Medulla oblongata (tissue), 1 donor: ENCODE results near the gene MCF2L2.
A peak's percentile ranks its signal among the peaks of the same experiment; 100 is the strongest.
"Not testable (repeated sequence)": the region's sequence is repeated elsewhere in the genome, so short reads cannot be mapped to it uniquely, and the experiment has no call there.

Experiments
- DNase-seq: peaks from one replicate; pipeline ENCODE4 v3.0.0-alpha.2; 2015; ENCODE audit errors: extremely low spot score

Gene MCF2L2

DNA sequence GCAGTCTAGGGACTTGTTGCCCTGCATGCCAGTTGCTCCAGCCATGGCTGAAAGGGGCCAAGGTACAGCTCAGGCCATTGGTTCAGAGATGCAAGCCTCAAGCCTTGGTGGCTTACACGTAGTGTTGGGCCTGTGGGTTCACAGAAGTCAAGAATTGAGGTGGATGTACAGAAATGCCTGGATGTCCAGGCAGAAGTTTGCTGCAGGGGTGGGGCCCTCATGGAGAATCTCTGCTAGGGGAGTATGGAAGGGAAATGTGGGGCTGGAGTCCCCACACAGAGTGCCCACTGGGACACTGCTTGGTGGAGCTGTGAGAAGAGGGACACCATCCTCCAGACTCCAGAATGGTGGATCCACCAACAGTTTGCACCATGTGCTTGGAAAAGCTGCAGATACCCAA, 186.0 kb downstream of the MCF2L2 start:
- DNase-seq, result no peak

- DNase-seq, result no peak
These were observed 189.4 kb downstream of the MCF2L2 start for GRCh38 chr3:183239046-183239445.

GRCh38 chr3:183233966-183234365, 194.5 kb downstream of the MCF2L2 start:
- DNase-seq, result peak; percentile 77

DNA sequence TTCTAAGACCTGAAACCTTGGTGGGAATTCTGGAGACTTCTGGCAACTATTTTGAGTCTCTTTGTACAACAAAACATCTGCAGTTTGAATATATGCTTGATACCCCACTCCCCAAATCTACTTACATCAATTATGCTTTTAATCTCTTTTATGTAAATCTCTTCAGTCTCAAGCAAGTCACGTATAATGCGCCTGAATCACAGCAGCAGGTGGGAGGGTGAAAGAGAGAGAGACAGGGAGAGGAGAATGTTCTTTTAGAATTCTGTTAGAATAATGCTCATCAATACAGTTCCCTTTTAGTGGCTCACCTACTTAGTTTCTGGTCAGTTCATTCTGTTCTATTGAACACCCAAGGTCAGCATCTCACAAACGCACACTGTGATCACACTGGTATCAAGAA, 197.6 kb downstream of the MCF2L2 start:
- DNase-seq, result no peak

DNA sequence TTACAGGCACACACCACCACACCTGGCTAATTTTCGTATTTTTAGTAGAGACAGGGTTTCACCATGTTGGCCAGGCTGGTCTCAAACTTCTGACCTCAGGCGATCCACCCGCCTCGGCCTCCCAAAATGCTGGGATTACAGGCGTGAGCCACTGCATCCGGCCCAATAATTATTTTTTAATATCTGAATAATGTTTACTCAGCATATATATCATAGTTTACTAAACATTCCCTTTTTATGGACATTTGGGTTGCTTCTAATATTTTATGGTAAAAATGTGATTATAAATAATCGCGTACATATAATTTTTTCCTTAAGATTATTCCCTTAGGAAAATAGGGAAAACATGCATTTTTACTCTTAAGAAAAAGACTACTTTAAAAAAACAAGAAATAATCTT, 198.2 kb downstream of the MCF2L2 start:
- not testable (repeated sequence) for DNase-seq

- DNase-seq, result no peak
These were observed 199.2 kb downstream of the MCF2L2 start for GRCh38 chr3:183229178-183229577.

GRCh38 chr3:183227586-183227985, 200.8 kb downstream of the MCF2L2 start:
- no peak for DNase-seq

DNA sequence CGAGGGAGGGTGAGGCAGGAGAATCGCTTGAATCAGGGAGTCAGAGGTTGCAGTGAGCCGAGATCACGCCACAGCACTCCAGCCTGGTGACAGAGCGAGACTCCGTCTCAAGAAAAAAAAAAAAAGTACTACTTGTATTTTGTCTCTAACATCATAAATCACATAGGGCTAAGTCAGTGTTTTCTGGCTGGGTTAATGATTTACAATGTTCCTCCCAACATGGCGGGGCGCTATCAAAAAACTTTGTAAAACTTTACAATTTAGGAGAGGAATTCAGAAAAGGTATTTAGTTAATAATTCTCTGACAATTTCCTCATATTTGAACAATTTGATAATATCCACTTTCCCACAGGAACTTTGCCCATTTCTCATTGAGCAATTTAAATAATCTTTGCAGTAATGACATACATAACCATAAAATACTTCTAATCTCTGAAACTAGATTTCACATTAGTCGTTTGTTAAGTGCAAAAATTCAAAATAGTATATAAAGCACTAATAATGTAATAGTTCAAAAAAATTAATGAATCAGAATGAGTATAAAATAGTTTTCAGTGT, 202.0 kb downstream of the MCF2L2 start:
- DNase-seq, result no peak

- DNase-seq, result no peak
These were observed 204.0 kb downstream of the MCF2L2 start for GRCh38 chr3:183224180-183224970.

DNA sequence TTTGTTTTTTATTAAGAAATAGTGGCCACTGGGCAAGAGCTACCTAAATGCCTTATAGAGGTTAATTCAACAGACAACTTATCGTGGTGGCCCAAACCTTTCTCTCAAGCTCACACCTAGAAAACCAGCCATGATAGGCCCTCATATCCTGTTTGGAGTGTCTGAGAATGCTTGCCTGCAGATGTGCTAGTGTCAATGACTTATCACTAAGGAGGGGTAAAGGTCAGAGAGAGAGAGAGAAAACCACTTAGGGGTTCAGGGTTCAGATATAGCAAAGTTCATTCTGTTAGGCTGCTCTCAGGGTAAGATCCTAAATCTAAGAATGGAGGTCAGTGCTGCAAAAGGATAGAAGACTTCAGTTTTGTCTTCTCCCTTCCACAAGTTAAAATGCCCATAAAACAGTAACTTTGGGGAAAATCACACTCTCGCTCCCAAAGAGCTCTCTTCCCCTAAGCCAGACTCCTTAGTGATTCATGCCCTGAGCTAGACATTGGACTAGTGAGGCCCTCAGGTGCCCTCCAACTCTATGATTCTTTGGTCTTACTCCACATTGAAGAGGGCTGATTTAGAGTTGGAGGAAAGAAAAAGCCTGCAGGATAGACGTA, 205.7 kb downstream of the MCF2L2 start:
- no peak for DNase-seq

- DNase-seq, result no peak
These were observed 207.6 kb downstream of the MCF2L2 start for GRCh38 chr3:183220828-183221227.

DNA sequence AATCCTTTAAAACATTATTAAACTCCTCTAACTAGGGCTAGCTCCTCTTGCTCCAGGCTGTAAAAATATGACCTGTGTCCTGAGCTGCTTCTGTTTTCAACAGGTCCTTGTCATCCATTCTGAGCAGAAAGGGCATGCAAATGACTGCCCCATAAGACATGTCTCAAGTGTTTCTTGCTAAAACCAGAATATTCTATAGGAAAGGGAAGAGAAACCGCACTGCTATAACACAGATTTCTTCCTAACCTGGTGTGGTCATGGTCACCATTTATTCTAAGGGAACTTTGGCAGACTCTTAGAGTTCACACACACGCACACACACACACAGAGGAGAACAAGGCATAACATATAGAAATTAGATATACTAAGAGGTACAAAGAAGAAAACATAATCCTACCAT, 209.6 kb downstream of the MCF2L2 start:
- peak; percentile 40 for DNase-seq

- no peak for DNase-seq
These were observed 210.7 kb downstream of the MCF2L2 start for GRCh38 chr3:183217548-183218332.

DNA sequence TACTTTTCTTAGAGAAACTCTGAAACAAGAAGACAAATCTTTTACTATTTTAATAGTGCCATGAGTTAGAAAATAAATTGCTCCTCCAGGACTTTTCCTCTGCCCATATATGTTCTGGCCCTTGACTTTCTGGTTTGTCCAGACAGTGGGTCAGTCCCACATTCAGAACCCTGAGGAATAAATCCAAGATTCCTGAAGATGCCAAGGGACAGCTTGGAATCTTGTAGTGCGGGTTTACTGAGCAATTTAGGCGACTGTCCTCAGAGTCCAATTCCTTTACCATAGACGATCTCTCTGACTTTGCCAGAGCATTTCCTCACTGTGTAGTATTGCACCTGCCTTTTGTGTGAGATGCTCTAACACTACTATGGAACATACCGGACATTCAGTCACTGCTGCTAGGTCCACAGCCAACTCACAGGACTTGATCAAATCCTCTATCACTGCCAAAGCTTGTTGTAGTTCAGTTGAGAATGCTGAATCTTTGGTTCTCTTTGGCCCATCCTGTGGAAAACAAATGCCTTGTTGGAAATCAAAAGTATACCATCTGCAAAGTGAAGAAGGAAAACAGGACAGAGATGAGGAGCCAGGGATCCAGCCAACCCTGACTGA, 212.7 kb downstream of the MCF2L2 start:
- no peak for DNase-seq

GRCh38 chr3:183214277-183214612, 214.2 kb downstream of the MCF2L2 start:
- DNase-seq, result no peak

- no peak for DNase-seq
These were observed 214.8 kb downstream of the MCF2L2 start for GRCh38 chr3:183213415-183214276.

GRCh38 chr3:183212565-183212964, 215.9 kb downstream of the MCF2L2 start:
- DNase-seq, result peak; percentile 82

DNA sequence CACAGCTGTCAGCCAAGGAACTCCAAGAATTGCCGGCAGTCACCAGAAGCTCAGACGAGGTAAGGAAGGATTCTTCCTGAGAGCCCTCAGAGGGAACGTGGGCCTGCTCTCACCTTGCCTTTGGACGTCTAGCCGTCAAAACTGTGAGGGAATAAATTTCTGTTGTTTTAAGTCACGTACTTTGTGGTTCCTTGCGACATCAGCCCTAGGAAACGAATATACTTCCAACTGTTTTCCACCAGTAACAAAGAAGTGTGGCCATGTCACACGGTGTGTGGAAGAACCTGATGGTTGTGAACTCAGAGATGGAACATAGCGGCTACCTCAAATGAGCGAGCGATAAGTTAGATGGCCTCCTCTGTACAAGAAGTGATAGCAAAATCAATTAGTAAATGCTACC, 216.3 kb downstream of the MCF2L2 start:
- no peak for DNase-seq

- no peak for DNase-seq
These were observed 217.1 kb downstream of the MCF2L2 start for GRCh38 chr3:183211352-183211751.

- peak; percentile 69 for DNase-seq
These were observed 217.5 kb downstream of the MCF2L2 start for GRCh38 chr3:183210862-183211341.

DNA sequence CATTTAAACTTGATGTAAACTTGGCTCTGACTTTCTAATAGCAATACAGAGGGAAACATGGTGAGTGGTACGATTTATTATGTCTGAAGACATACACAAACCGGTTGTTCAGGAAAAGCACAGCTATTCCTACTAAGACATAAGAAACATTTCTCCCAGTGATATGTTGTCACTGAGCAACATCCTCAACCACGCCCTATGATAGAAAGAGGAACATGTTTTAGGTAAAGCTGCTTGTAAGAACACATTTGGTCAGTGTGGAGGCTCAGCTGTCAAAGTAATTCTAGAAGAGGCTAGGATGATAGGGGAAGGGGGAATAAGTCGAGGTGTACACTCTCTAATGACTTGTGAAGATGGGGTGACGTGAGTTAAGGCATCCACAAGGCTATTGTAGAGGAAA, 218.1 kb downstream of the MCF2L2 start:
- DNase-seq, result peak; percentile 24
